Liver (tissue), 9 donors: Measurements from ENCODE around the gene SIL1. TPM values are rescaled to one million over a fixed set of nuclear protein-coding genes. Genes with fewer than 3 reads are reported as not detected.

ENCODE experiments used
- DNase-seq: peaks from one replicate; pipeline ENCODE4 v3.0.0-alpha.2; 2017; ENCODE audit warnings: low spot score
- H3K27ac ChIP-seq, 2 donors: one replicate each; pipeline ENCODE4 v1.7.0; 2013; ENCODE audit warnings: inconsistent platforms in 2 of 2, low read length in 2 of 2, control low read depth in 1 of 2, low read depth in 1 of 2, mild to moderate bottlenecking in 1 of 2
- H3K27me3 ChIP-seq, 4 donors: one replicate each; pipeline versions ENCODE4 v1.6.1 to v1.7.0; 2013; ENCODE audit warnings: low read length in 3 of 4, inconsistent platforms in 1 of 4, mild to moderate bottlenecking in 1 of 4, moderate library complexity in 1 of 4; ENCODE audit not compliant: control insufficient read depth in 4 of 4, insufficient read depth in 4 of 4
- H3K36me3 ChIP-seq, 4 donors: one replicate each; pipeline versions ENCODE4 v1.6.1 to v1.7.0; 2013; ENCODE audit warnings: low read length in 3 of 4, mild to moderate bottlenecking in 3 of 4, low read depth in 1 of 4, moderate library complexity in 1 of 4; ENCODE audit not compliant: control insufficient read depth in 4 of 4, insufficient read depth in 3 of 4
- H3K4me1 ChIP-seq, 4 donors: one replicate each; pipeline versions ENCODE4 v1.6.1 to v1.7.0; 2013; ENCODE audit warnings: low read length in 3 of 4, mild to moderate bottlenecking in 3 of 4, moderate library complexity in 1 of 4; ENCODE audit not compliant: control insufficient read depth in 4 of 4, insufficient read depth in 4 of 4
- H3K4me3 ChIP-seq, 3 donors: one replicate each; pipeline versions ENCODE4 v1.6.1 to v1.7.0; 2013; ENCODE audit warnings: low read length in 3 of 3, control low read depth in 1 of 3, low read depth in 1 of 3, mild to moderate bottlenecking in 1 of 3
- H3K9ac ChIP-seq, 2 donors: one replicate each; pipeline ENCODE4 v1.7.0; 2013; ENCODE audit warnings: low read length in 2 of 2, mild to moderate bottlenecking in 2 of 2, moderate library complexity in 2 of 2, control low read depth in 1 of 2, low read depth in 1 of 2
- H3K9me3 ChIP-seq, 4 donors: one replicate each; pipeline versions ENCODE4 v1.6.1 to v1.7.0; 2013; ENCODE audit warnings: low read length in 3 of 4; ENCODE audit not compliant: control insufficient read depth in 4 of 4
- EGR1 ChIP-seq, 2 donors: IDR thresholded peaks; 2 replicates each; pipeline ENCODE4 v1.6.1; 2016 to 2018; ENCODE audit warnings: antibody characterized with exemption in 2 of 2, low read depth in 2 of 2
- FOXA2 ChIP-seq: IDR thresholded peaks from 2 replicates; pipeline ENCODE4 v1.6.1; 2016; ENCODE audit warnings: antibody characterized with exemption
- GABPA ChIP-seq, 2 donors: IDR thresholded peaks in 1 of 2; conservative IDR thresholded peaks in 1 of 2; 2 replicates each; pipeline ENCODE4 v1.6.1; 2016; ENCODE audit warnings: antibody characterized with exemption in 2 of 2, mild to moderate bottlenecking in 1 of 2, moderate library complexity in 1 of 2
- RAD21 ChIP-seq, 2 donors: IDR thresholded peaks; 2 replicates each; pipeline ENCODE4 v1.6.1; 2016; ENCODE audit warnings: antibody characterized with exemption in 2 of 2, mild to moderate bottlenecking in 2 of 2
- TAF1 ChIP-seq: conservative IDR thresholded peaks from 2 replicates; pipeline ENCODE4 v1.6.1; 2016; ENCODE audit warnings: antibody characterized with exemption, mild to moderate bottlenecking
- YY1 ChIP-seq: IDR thresholded peaks from 2 replicates; pipeline ENCODE4 v1.6.1; 2016; ENCODE audit warnings: antibody characterized with exemption, mild to moderate bottlenecking
- WGBS: extraction: QIAGEN DNeasy Blood & Tissue Kit; methylation state at CpG from one replicate; pipeline ENCODE4 v1.1.7; 2013; 5-methylcytosine and 5-hydroxymethylcytosine counted together
- polyA plus RNA-seq, 2 donors: library from polyadenylated mRNA; stranded (reverse) in 1 of 2; unstranded in 1 of 2; fragments of 200-250 nt in 1 of 2; fragments of >200 nt in 1 of 2; fragmentation: Nextera tagmentation in 1 of 2; extraction: Ambion mirVana in 1 of 2; gene quantifications; one replicate each; pipeline versions ENCODE4 v1.2.1 to v1.2.3, GENCODE V29; 2013 to 2015
- total RNA-seq, 2 donors: library from RNA; depleted of rRNA; stranded (reverse); fragments of >200 nt; gene quantifications; one replicate each; pipeline ENCODE4 v1.2.3, GENCODE V29; 2014
- TF ChIP-seq, protein P1 (sequence below): fragments of 150-350 bp; IDR thresholded peaks from 2 replicates; pipeline ENCODE4 v1.5.1; 2017; ENCODE audit warnings: improper control_type of control experiment, low read depth, low read length; ENCODE audit not compliant: missing input control
- TF ChIP-seq, protein P2 (sequence below): IDR thresholded peaks from 2 replicates; pipeline ENCODE4 v1.6.1; 2016; ENCODE audit warnings: antibody characterized with exemption, mild to moderate bottlenecking
- TF ChIP-seq, protein P3 (sequence below): IDR thresholded peaks from 2 replicates; pipeline ENCODE4 v1.6.1; 2016; ENCODE audit warnings: antibody characterized with exemption
- TF ChIP-seq, protein P4 (sequence below): IDR thresholded peaks from 2 replicates; pipeline ENCODE4 v1.6.1; 2016; ENCODE audit warnings: antibody characterized with exemption
- donor health status: healthy.
- donor health status: healthy.
- donor health status: healthy.
- donor health status: healthy.
- donor health status: healthy.

SIL1 gene
- total and polyA plus RNA-seq, 4 donors = 38.1 to 95.1 (median 76.2) TPM

DNA sequence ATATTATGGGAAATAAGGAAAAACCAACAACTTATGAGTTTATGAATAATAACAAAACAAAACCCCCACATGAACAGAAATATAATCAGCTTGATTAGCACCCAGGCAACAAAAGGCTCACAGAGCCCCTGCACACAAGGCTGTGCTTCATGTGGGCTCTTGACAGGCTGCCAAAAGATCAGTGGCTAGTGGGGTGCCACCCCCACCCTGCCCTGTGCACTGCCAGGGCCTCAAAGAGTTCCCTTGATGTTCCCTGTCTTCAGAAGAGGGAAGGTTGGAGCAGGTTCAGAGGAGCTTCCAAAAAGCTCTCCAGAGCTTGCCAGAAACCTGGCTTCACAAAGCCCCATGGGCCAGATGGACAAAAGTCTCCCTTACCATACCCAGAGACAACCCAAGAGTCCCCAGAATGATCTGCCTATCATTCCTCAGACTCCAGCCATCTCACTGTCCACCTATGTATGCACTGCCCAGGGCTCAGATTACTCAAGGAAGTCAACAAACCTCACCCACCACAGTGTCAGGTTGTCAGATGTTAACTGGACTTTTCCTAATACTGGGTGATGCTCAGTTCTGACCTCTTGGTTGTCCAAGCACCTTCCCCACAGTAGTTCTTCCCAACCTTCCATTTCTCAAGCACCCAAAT is 87.5 kb downstream of the SIL1 start:
- Histone ChIP-seq H3K9ac (no peak overlapping the region), H3K27me3 (no peaks in the 10 kb centered on the region), H3K4me1 (no peaks in the 10 kb centered on the region), H3K4me3 (no peak overlapping the region), H3K27ac (no peak overlapping the region), H3K36me3 (no peaks in the 10 kb centered on the region), H3K9me3 (no peaks in the 10 kb centered on the region)
- no peak for DNase-seq
- TF ChIP-seq, protein P1, sequence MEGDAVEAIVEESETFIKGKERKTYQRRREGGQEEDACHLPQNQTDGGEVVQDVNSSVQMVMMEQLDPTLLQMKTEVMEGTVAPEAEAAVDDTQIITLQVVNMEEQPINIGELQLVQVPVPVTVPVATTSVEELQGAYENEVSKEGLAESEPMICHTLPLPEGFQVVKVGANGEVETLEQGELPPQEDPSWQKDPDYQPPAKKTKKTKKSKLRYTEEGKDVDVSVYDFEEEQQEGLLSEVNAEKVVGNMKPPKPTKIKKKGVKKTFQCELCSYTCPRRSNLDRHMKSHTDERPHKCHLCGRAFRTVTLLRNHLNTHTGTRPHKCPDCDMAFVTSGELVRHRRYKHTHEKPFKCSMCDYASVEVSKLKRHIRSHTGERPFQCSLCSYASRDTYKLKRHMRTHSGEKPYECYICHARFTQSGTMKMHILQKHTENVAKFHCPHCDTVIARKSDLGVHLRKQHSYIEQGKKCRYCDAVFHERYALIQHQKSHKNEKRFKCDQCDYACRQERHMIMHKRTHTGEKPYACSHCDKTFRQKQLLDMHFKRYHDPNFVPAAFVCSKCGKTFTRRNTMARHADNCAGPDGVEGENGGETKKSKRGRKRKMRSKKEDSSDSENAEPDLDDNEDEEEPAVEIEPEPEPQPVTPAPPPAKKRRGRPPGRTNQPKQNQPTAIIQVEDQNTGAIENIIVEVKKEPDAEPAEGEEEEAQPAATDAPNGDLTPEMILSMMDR = no peak
- no peak for TF ChIP-seq RAD21 (IDR thresholded peaks at IDR 0.05)
- TF ChIP-seq TAF1 = no peak

DNA sequence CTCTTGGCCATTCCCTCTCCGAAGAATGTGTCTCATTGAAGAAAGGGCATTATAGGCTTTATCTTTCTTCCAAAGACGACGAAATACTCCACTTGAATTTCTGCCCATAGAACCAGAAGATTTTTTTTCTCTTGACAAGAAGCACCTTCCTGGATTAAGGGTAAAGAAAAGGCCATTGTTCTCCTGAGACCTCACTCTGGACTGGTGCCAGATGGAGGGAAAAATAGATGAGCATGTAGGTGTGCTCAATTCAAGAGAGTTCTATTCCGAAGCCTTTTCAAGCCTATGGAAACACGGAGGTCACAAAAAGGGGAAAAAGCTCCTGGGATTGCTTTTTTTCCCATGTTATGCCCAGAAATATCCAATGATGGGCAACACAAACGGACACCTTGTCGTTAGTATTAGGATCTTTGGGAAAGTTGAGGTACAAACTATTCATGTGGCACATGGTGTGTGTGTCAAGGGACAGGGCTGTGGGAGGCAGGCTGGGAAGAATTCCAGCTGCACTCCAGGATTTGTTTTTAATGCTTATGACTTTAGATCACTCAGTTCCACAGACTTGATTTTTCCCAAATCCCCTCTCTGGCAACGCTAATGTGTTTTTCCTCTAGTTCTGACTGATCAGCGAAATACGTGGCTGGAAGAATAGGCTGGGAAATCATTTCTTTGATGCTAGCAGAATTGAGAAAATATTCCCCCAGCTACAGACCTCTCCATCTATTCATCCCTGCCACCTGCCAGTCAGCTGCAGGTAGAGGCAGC is 89.9 kb downstream of the SIL1 start:
- Histone ChIP-seq H3K4me3 (no peak overlapping the region), H3K9me3 (no peaks in the 10 kb centered on the region), H3K9ac (no peak overlapping the region), H3K27ac (no peak overlapping the region), H3K27me3 (no peaks in the 10 kb centered on the region), H3K36me3 (peaks cover 0 to 2% (median 0%) of the 10 kb centered on the region in 4 donors), H3K4me1 (no peaks in the 10 kb centered on the region)
- TF ChIP-seq EGR1 (IDR thresholded peaks at IDR 0.05; ENCODE audit: low read depth in 2 of 2) (no peak), YY1 (no peak), FOXA2 (no peak), GABPA (IDR thresholded peaks at IDR 0.05 in 1 of 2, conservative IDR thresholded peaks at IDR 0.05 in 1 of 2) (no peak)
- TF ChIP-seq, protein P2, sequence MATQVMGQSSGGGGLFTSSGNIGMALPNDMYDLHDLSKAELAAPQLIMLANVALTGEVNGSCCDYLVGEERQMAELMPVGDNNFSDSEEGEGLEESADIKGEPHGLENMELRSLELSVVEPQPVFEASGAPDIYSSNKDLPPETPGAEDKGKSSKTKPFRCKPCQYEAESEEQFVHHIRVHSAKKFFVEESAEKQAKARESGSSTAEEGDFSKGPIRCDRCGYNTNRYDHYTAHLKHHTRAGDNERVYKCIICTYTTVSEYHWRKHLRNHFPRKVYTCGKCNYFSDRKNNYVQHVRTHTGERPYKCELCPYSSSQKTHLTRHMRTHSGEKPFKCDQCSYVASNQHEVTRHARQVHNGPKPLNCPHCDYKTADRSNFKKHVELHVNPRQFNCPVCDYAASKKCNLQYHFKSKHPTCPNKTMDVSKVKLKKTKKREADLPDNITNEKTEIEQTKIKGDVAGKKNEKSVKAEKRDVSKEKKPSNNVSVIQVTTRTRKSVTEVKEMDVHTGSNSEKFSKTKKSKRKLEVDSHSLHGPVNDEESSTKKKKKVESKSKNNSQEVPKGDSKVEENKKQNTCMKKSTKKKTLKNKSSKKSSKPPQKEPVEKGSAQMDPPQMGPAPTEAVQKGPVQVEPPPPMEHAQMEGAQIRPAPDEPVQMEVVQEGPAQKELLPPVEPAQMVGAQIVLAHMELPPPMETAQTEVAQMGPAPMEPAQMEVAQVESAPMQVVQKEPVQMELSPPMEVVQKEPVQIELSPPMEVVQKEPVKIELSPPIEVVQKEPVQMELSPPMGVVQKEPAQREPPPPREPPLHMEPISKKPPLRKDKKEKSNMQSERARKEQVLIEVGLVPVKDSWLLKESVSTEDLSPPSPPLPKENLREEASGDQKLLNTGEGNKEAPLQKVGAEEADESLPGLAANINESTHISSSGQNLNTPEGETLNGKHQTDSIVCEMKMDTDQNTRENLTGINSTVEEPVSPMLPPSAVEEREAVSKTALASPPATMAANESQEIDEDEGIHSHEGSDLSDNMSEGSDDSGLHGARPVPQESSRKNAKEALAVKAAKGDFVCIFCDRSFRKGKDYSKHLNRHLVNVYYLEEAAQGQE = no peak
- TF ChIP-seq, protein P3, sequence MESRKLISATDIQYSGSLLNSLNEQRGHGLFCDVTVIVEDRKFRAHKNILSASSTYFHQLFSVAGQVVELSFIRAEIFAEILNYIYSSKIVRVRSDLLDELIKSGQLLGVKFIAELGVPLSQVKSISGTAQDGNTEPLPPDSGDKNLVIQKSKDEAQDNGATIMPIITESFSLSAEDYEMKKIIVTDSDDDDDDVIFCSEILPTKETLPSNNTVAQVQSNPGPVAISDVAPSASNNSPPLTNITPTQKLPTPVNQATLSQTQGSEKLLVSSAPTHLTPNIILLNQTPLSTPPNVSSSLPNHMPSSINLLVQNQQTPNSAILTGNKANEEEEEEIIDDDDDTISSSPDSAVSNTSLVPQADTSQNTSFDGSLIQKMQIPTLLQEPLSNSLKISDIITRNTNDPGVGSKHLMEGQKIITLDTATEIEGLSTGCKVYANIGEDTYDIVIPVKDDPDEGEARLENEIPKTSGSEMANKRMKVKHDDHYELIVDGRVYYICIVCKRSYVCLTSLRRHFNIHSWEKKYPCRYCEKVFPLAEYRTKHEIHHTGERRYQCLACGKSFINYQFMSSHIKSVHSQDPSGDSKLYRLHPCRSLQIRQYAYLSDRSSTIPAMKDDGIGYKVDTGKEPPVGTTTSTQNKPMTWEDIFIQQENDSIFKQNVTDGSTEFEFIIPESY = no peak
- TF ChIP-seq, protein P4, sequence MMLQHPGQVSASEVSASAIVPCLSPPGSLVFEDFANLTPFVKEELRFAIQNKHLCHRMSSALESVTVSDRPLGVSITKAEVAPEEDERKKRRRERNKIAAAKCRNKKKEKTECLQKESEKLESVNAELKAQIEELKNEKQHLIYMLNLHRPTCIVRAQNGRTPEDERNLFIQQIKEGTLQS = no peak
- WGBS = 83% methylated on average over 10 of the region's 10 CpGs
- DNase-seq = no peak
